ENCODE results near the gene PRDM5. TPM values are rescaled to one million over a fixed set of nuclear protein-coding genes. Genes with fewer than 3 reads are reported as not detected.

The PRDM5 gene
- total RNA-seq, 6 experiments from 2014 or later, result 0.20 to 0.64 (median 0.36) TPM

DNA sequence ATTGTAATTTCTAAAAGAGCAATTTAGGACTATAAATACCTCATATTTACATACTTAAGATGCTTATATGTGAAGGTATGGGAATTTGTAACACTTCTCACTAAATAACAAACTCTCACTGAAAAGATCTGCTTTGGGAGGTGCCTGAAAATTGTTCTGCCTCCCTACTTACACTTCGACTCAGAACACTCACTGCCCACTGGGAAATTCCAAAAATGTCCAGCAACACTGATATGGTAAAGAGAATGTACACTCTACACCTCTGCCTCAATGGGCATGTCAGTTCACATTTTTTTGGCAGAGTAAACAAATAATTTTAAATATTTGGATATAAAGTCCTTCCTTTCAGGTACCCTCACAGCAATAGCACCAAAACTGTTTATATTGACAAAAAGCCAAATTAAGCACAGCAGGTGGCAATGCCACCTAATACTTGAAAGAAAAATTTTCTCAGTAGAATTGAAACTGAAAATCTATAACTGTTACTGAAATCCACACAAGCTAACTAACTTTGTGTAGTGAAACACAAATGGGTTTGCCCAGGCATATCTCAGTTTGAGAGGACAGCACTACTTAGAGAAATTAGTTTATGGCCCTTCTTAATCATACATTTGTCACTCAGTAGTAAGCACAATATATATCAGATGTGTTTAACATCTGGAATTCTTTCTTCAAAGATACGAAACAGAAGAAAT, 67.1 kb downstream of the PRDM5 start:
- Histone ChIP-seq H3K27me3 (no peaks in the 10 kb centered on the region), H3K4me1 (no peaks in the 10 kb centered on the region), H3K9me3 (no peaks in the 10 kb centered on the region), H3K4me3 (no peak overlapping the region), H3K36me3 (no peaks in the 10 kb centered on the region), H3K27ac (no peak overlapping the region)
- TF ChIP-seq, protein P1, sequence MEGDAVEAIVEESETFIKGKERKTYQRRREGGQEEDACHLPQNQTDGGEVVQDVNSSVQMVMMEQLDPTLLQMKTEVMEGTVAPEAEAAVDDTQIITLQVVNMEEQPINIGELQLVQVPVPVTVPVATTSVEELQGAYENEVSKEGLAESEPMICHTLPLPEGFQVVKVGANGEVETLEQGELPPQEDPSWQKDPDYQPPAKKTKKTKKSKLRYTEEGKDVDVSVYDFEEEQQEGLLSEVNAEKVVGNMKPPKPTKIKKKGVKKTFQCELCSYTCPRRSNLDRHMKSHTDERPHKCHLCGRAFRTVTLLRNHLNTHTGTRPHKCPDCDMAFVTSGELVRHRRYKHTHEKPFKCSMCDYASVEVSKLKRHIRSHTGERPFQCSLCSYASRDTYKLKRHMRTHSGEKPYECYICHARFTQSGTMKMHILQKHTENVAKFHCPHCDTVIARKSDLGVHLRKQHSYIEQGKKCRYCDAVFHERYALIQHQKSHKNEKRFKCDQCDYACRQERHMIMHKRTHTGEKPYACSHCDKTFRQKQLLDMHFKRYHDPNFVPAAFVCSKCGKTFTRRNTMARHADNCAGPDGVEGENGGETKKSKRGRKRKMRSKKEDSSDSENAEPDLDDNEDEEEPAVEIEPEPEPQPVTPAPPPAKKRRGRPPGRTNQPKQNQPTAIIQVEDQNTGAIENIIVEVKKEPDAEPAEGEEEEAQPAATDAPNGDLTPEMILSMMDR (IDR thresholded peaks at IDR 0.05), result no peak
- intact Hi-C loops (cut with DNase I), result no loop called here
- WGBS (ENCODE audit: insufficient coverage, low coverage, low lambda C conversion rate, missing lambda C conversion rate), result 50% methylated on average over 2 of the region's 2 CpGs
- no peak for ATAC-seq
- no peak for DNase-seq

DNA sequence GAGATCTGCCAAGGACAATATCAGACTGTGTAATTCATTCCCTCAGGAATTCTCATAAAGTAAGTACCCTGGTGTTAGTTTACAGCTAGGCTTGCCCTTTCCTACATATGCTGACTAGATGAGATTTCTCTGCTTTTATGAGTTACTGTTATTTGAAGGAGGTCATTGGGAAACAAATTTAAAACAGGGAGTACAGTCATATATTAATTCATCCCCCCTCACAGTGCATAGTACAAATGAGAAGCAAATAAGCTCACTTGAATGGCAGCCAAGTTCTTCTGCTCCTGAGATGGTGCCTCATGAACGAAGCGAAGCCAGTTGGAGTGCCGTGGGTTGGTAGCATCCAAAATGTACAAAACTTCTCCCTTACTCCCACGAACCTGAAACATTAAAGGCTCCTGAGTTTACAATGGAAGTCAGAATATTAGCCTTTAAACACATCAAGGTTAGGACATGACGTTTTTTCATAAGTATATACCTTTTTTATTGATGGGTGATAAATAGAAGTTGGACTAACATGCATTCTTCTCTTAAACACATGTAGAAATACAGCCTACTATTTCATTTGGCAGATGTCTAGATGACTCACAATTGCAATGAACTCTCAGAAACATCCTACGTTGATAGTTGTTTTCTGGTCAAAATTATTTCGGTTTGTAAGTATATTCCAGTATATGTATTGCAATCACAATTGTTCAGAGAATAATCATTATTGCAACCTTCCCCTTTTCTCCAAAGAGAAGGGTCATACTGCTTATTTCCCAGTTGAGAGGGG, 69.2 kb downstream of the PRDM5 start:
- Histone ChIP-seq H3K36me3 (no peaks in the 10 kb centered on the region), H3K4me3 (no peak overlapping the region), H3K9me3 (no peaks in the 10 kb centered on the region), H3K4me1 (no peaks in the 10 kb centered on the region), H3K27me3 (no peaks in the 10 kb centered on the region), H3K27ac (no peak overlapping the region)
- DNase-seq (no peak), ATAC-seq (no peak)
- intact Hi-C loops (cut with DNase I), result no loop called here
- 68% methylated on average over 7 of the region's 7 CpGs for WGBS (ENCODE audit: insufficient coverage, low coverage, low lambda C conversion rate, missing lambda C conversion rate)
- no peak for TF ChIP-seq POLR2A (IDR thresholded peaks at IDR 0.05)
- TF ChIP-seq, protein P1 (IDR thresholded peaks at IDR 0.05), result no peak

DNA sequence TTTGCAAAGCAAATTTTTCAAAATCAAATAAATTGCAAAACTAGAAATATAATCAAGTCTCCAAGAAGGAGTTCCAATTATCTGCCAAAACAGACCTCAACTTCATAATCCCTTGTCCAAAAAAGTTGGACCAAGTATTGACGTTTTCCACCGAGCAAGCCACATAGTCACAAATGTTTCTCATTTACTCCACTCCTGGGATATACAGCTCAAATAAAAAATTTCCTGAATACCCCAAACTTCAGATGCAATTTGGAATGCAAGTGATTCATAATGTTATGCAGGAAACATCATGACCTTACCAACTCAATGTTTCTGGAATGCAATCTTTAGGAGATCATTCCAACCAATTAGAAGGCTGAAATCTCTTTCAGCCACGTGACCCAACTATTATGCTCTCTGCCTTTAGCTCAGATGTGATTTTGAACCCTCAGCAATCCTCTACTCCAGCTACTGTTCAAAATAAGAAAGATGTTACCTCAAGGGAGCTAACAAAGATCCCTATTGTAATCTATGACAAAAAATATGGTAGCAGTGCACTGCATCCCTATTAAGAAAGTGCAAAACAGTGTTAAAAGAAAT, 72.4 kb downstream of the PRDM5 start:
- no peak for DNase-seq
- intact Hi-C loops (cut with DNase I), result no loop called here
- H3K4me3 ChIP-seq, result no peak overlapping the region
- no peaks in the 10 kb centered on the region for H3K4me1 ChIP-seq
- H3K36me3 ChIP-seq, result no peaks in the 10 kb centered on the region
- H3K27me3 ChIP-seq, result no peaks in the 10 kb centered on the region
- H3K9me3 ChIP-seq, result no peaks in the 10 kb centered on the region
- 62% methylated on average over 3 of the region's 3 CpGs for WGBS (ENCODE audit: insufficient coverage, low coverage, low lambda C conversion rate, missing lambda C conversion rate)
- H3K27ac ChIP-seq, result no peak overlapping the region
- TF ChIP-seq, protein P1 (IDR thresholded peaks at IDR 0.05), result no peak
- no peak for TF ChIP-seq POLR2A (IDR thresholded peaks at IDR 0.05)
- no peak for ATAC-seq

DNA sequence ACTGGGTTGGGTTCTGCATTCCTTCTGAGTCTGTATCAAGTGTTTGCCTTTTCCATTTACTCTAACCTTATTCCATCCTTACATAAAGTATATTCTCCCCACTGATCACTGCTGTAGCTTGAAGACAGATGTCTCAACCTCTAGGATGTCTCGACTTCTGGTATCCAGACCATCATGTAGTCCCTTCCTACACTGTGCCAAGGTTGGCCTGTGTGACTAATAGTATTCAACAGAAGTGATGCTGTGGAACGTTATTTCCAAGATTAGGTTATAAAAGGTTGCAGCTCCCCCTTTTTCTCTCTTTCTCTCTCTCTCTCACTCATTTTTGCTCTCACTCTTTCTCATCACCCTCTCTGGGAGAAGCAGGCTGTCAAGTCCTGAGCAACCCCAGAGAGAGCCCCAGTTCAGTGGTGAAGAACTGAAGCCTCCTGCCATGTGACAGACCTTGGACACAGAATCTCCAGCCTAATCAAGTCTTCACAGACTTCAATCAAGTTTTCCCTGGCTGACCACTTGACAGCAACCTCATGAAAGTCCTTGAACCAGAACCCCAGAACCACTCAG, 75.4 kb downstream of the PRDM5 start:
- H3K27me3 ChIP-seq, result no peaks in the 10 kb centered on the region
- H3K36me3 ChIP-seq, result no peaks in the 10 kb centered on the region
- ATAC-seq (no peak), DNase-seq (no peak)
- H3K9me3 ChIP-seq, result no peaks in the 10 kb centered on the region
- intact Hi-C loops (cut with DNase I), result no loop called here
- H3K4me3 ChIP-seq, result no peak overlapping the region
- H3K27ac ChIP-seq, result no peak overlapping the region
- no peak for TF ChIP-seq POLR2A (IDR thresholded peaks at IDR 0.05)
- TF ChIP-seq, protein P1 (IDR thresholded peaks at IDR 0.05), result no peak
- H3K4me1 ChIP-seq, result no peaks in the 10 kb centered on the region
- 40% methylated on average over 1 of the region's 2 CpGs for WGBS (ENCODE audit: insufficient coverage, low coverage, low lambda C conversion rate, missing lambda C conversion rate)

Data from right lobe of liver (tissue), 6 donors.